Left ventricle myocardium inferior (tissue), 1 donor: ENCODE data around the gene EPHB1. TPM values are rescaled to one million over a fixed set of nuclear protein-coding genes. Genes with fewer than 3 reads are reported as not detected.
A peak's percentile ranks its signal among the peaks of the same experiment; 100 is the strongest.

Experiments
- DNase-seq: peaks from one replicate; pipeline ENCODE4 v3.0.0-alpha.2; 2020
- H3K27ac ChIP-seq: fragments of 200-600 bp; replicated peaks from 2 replicates; pipeline ENCODE4 v1.8.0; 2021
- H3K27me3 ChIP-seq: fragments of 200-600 bp; 2 replicates; pipeline ENCODE4 v1.8.0; 2021; ENCODE audit warnings: low read depth
- H3K36me3 ChIP-seq: fragments of 200-600 bp; 2 replicates; pipeline ENCODE4 v1.8.0; 2021
- H3K4me1 ChIP-seq: fragments of 200-600 bp; 2 replicates; pipeline ENCODE4 v1.8.0; 2021
- H3K4me3 ChIP-seq: fragments of 200-600 bp; 2 replicates; pipeline ENCODE4 v1.8.0; 2021; ENCODE audit warnings: mild to moderate bottlenecking, moderate library complexity
- H3K9me3 ChIP-seq: fragments of 200-600 bp; replicated peaks from 2 replicates; pipeline ENCODE4 v1.8.0; 2021
- intact Hi-C: fragments of 100-400 bp; cut with micrococcal nuclease; formaldehyde crosslinking; loops from one replicate; pipeline ENCODE4 v1.11.0; 2022
- long read RNA-seq: library from polyadenylated mRNA; unstranded; transcript quantifications from one replicate; pipeline ENCODE4 v2.0.0, GENCODE V29; 2021
- total RNA-seq: library from RNA; stranded (reverse); fragmentation: NEBNext Ultra II Directional; extraction: Animal tissue kit (Norgen Biotek cat#: 25700); gene quantifications from one replicate; pipeline ENCODE4 v1.2.1, GENCODE V29; 2021
- TF ChIP-seq, protein P1 (sequence below): fragments of 200-600 bp; IDR thresholded peaks from 2 replicates; pipeline ENCODE4 v1.8.0; 2021; ENCODE audit warnings: antibody characterized with exemption, mild to moderate bottlenecking, borderline replicate concordance
- donor health status: DM: no; HTN: yes; CAD: no; lungs with severe emphysema.

EPHB1 gene
- total RNA-seq = 1.3 TPM
- long read RNA-seq, partial matches to known transcripts = 0 of 2 reads
- long read RNA-seq, other reads (novel, unspliced or antisense) = 2 of 2 reads

DNA sequence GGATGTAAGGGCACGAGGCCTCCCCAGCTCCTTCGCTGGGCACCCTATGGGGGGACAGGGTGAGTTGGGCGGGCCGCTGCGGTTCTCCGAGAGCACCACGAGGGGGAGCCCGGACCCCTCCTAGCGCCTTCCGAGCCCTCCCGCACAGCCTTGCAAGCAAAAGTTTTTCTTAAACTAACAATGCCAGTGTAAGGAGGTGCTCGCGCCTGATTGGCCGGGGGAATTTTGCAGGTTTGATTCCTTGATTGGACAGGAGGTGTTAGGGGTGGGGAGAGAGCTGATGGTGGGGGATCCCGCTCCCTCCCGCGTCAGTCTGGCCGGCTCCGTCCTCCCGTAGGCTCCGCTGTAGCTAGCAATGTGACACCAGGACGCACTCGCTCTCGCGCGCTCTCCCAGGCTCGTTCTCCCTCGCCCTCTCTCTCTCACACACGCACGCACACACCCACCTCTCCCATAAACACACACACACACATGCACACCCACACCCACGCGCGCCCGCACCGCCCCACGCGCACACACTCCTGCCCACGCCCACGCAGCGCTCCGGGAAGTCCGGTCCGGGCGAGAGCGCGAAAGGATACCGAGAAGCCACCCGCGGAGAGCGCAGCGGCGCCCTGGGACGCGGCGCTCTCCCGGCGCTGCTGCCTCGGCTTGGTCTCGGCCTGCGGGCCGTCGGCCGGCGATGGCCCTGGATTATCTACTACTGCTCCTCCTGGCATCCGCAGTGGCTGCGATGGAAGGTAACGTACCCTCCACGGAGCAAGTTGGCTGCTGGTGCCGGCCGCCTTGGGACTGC is at the start of gene EPHB1:
TSS of gene EPHB1 (plus strand) at position 311 of the 796 bp plus-strand sequence.
- H3K27ac ChIP-seq = peak within 1 kb of the TSS; percentile 30
- TF ChIP-seq, protein P1, sequence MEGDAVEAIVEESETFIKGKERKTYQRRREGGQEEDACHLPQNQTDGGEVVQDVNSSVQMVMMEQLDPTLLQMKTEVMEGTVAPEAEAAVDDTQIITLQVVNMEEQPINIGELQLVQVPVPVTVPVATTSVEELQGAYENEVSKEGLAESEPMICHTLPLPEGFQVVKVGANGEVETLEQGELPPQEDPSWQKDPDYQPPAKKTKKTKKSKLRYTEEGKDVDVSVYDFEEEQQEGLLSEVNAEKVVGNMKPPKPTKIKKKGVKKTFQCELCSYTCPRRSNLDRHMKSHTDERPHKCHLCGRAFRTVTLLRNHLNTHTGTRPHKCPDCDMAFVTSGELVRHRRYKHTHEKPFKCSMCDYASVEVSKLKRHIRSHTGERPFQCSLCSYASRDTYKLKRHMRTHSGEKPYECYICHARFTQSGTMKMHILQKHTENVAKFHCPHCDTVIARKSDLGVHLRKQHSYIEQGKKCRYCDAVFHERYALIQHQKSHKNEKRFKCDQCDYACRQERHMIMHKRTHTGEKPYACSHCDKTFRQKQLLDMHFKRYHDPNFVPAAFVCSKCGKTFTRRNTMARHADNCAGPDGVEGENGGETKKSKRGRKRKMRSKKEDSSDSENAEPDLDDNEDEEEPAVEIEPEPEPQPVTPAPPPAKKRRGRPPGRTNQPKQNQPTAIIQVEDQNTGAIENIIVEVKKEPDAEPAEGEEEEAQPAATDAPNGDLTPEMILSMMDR = peak; percentile 94
- intact Hi-C loops = loop anchor here (10.0 kb wide), 2 partner anchors 710 to 1100 kb away; no protein-coding TSS in a partner anchor
- DNase-seq = peak; percentile 77
- H3K27me3 ChIP-seq = peaks cover 52% of the 10 kb centered on the region
- no peaks in the 10 kb centered on the region for H3K9me3 ChIP-seq
- H3K4me3 ChIP-seq = peak within 1 kb of the TSS; percentile 74
- no peaks in the 10 kb centered on the region for H3K36me3 ChIP-seq
- H3K4me1 ChIP-seq = peaks cover 25% of the 10 kb centered on the region

DNA sequence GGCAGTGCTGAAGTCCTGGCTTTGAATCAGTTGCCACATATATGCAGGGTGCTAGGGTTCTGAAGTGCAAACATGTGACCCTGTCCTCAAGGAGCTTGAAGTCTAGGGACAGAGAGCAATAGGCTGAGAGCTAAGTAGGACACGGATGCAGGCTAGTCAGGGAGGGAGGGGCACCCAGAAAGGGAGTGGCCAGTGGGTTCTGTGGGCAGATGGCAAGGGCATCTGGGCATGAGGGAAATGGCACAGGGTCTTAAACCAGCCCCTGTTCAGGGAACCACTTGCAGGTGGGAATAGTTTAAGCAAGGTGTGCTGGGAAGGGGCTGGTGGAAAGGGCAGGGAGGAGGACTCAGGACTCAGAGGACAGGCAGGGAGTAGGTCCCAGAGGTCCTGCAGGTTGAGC is 46.4 kb upstream of the EPHB1 start:
- no peak for DNase-seq
- Histone ChIP-seq H3K4me3 (no peak overlapping the region), H3K9me3 (peaks cover 3% of the 10 kb centered on the region), H3K27me3 (no peaks in the 10 kb centered on the region), H3K36me3 (no peaks in the 10 kb centered on the region), H3K4me1 (peaks cover 17% of the 10 kb centered on the region), H3K27ac (no peak overlapping the region)
- TF ChIP-seq, protein P1 = no peak
- intact Hi-C loops = no loop called here

- DNase-seq = no peak
- Histone ChIP-seq H3K4me3 (no peak overlapping the region), H3K27ac (no peak overlapping the region), H3K36me3 (no peaks in the 10 kb centered on the region), H3K27me3 (no peaks in the 10 kb centered on the region), H3K9me3 (peaks cover 3% of the 10 kb centered on the region), H3K4me1 (peaks cover 20% of the 10 kb centered on the region)
- intact Hi-C loops = no loop called here
- TF ChIP-seq, protein P1 = no peak
These were observed 45.9 kb upstream of the EPHB1 start for GRCh38 chr3:134749174-134749573.

GRCh38 chr3:134749802-134750553 is 45.1 kb upstream of the EPHB1 start:
- no peak overlapping the region for H3K4me3 ChIP-seq

GRCh38 chr3:134751831-134752230 is 43.2 kb upstream of the EPHB1 start:
- Histone ChIP-seq H3K9me3 (no peaks in the 10 kb centered on the region), H3K36me3 (no peaks in the 10 kb centered on the region), H3K4me3 (no peak overlapping the region), H3K27ac (no peak overlapping the region), H3K4me1 (peaks cover 20% of the 10 kb centered on the region), H3K27me3 (peaks cover 9% of the 10 kb centered on the region)
- DNase-seq = no peak
- TF ChIP-seq, protein P1 = no peak
- intact Hi-C loops = no loop called here

More at GRCh38 chr3:134749802-134750553, 45.1 kb upstream of the EPHB1 start:
- TF ChIP-seq, protein P1 = no peak
- H3K27me3 ChIP-seq = no peaks in the 10 kb centered on the region
- H3K9me3 ChIP-seq = peaks cover 3% of the 10 kb centered on the region
- H3K36me3 ChIP-seq = no peaks in the 10 kb centered on the region
- peaks cover 20% of the 10 kb centered on the region for H3K4me1 ChIP-seq
- no peak overlapping the region for H3K27ac ChIP-seq
- no peak for DNase-seq
- intact Hi-C loops = no loop called here
